Measurements from ENCODE around the gene MYO9A. TPM values are rescaled to one million over a fixed set of nuclear protein-coding genes. Genes with fewer than 3 reads are reported as not detected.

MYO9A gene
- total RNA-seq, 1 experiment from 2014 or later: 21.4 TPM

GRCh38 chr15:71883447-71883846 is 234.5 kb downstream of the MYO9A start:
- H2BK5ac ChIP-seq (ENCODE audit: insufficient read length, low read length): no peak overlapping the region

More at GRCh38 chr15:71883447-71883846, 234.5 kb downstream of the MYO9A start:
- Mint-ChIP-seq H3K4me1 (peaks cover 18 to 23% of the 10 kb centered on the region in 2 experiments), H3K36me3 (ENCODE audit: insufficient read depth in 1 of 3, low read depth in 3 of 3) (peaks cover 0 to 11% (median 2%) of the 10 kb centered on the region in 3 experiments; a peak in 3 of 7 replicates), H3K4me3 (no peak overlapping the region), H3K27me3 (ENCODE audit: low read depth) (no peaks in the 10 kb centered on the region), H3K9me3 (no peaks in the 10 kb centered on the region), H3K27ac (no peak overlapping the region)
- no peak overlapping the region for H3K9ac ChIP-seq (ENCODE audit: extremely low read depth, insufficient read length, low read length)
- no peaks in the 10 kb centered on the region for H3K79me2 ChIP-seq (ENCODE audit: insufficient read depth, low read length)
- no peak overlapping the region for H3K18ac ChIP-seq (ENCODE audit: insufficient read length, low read depth, low read length)
- H3K4me2 ChIP-seq (ENCODE audit: insufficient read depth, insufficient read length, low read length): no peak overlapping the region
- no peak overlapping the region for H4K5ac ChIP-seq (ENCODE audit: insufficient read length, low read depth, low read length)
- H3K23ac ChIP-seq (ENCODE audit: insufficient read length, low read depth, low read length): no peak overlapping the region
- H2BK12ac ChIP-seq (ENCODE audit: insufficient read length, low read depth, low read length): no peak overlapping the region
- no peak overlapping the region for H3K56ac ChIP-seq (ENCODE audit: insufficient read length, low read depth, low read length)
- no peak overlapping the region for H3K4ac ChIP-seq (ENCODE audit: low read depth, low read length)
- no peaks in the 10 kb centered on the region for H3K9me3 ChIP-seq (ENCODE audit: control insufficient read depth, low read depth, low read length)
- no peak overlapping the region for H2AFZ ChIP-seq (ENCODE audit: low read length)
- no peak overlapping the region for H3T11ph ChIP-seq (ENCODE audit: low read length)
- no CpG with 5 or more reads among the region's 1 CpG for WGBS (ENCODE audit: extremely low coverage, insufficient read length, low lambda C conversion rate)
- no peaks in the 10 kb centered on the region for H3K79me1 ChIP-seq (ENCODE audit: insufficient read depth, low read depth, low read length, poor library complexity, severe bottlenecking)
- no peak for TF ChIP-seq CTCF (conservative IDR thresholded peaks at IDR 0.05)
- H3K27ac ChIP-seq (ENCODE audit: insufficient read length, low read depth, low read length): no peak overlapping the region
- no peak overlapping the region for H2BK20ac ChIP-seq (ENCODE audit: low read depth, low read length, poor library complexity, severe bottlenecking)
- H4K91ac ChIP-seq (ENCODE audit: insufficient read length, low read depth, low read length): no peak overlapping the region
- DNase-seq: no peak
- H2BK15ac ChIP-seq (ENCODE audit: low read depth, low read length): no peak overlapping the region
- no peak overlapping the region for H2AK5ac ChIP-seq (ENCODE audit: insufficient read length, low read length)
- H4K8ac ChIP-seq (replicated peaks; ENCODE audit: insufficient read length, low read depth, low read length): no peak overlapping the region
- no peaks in the 10 kb centered on the region for H3K27me3 ChIP-seq (ENCODE audit: insufficient read depth, low read length)
- H3K23me2 ChIP-seq (ENCODE audit: insufficient read length, low read depth, low read length, poor library complexity, severe bottlenecking): no peaks in the 10 kb centered on the region
- peaks cover 2% of the 10 kb centered on the region; the same call in 1 of the 2 replicates for H3K4me1 ChIP-seq (ENCODE audit: insufficient read depth, low read length)
- no peaks in the 10 kb centered on the region for H4K20me1 ChIP-seq (ENCODE audit: control insufficient read depth, insufficient read depth, insufficient read length)
- H3K14ac ChIP-seq (ENCODE audit: insufficient read depth, low read length): no peak overlapping the region
- H2BK120ac ChIP-seq (ENCODE audit: low read depth, low read length, poor library complexity, severe bottlenecking): no peak overlapping the region
